WTC11 (cell line): ENCODE results near the gene GRK3.

Source experiments
- ATF1 ChIP-seq: sonication (generic); formaldehyde crosslinking; IDR thresholded peaks from 2 replicates; pipeline ENCODE4 v1.8.1; 2023; ENCODE audit warnings: mild to moderate bottlenecking, moderate library complexity, missing genetic modification reagents
- FOXJ3 ChIP-seq: sonication (generic); formaldehyde crosslinking; IDR thresholded peaks from 2 replicates; pipeline ENCODE4 v1.9.0; 2021; ENCODE audit warnings: missing genetic modification reagents, mild to moderate bottlenecking, borderline replicate concordance
- NR2C2 ChIP-seq: sonication (generic); formaldehyde crosslinking; IDR thresholded peaks from 2 replicates; pipeline ENCODE4 v1.8.0; 2022; ENCODE audit warnings: mild to moderate bottlenecking, missing genetic modification reagents
- SP1 ChIP-seq: sonication (generic); formaldehyde crosslinking; conservative IDR thresholded peaks from 2 replicates; pipeline ENCODE4 v1.8.1; 2022; ENCODE audit warnings: missing genetic modification reagents
- TF ChIP-seq, protein P1 (sequence below): fragments of 200-600 bp; IDR thresholded peaks from 2 replicates; pipeline ENCODE4 v1.8.0; 2022; ENCODE audit warnings: antibody characterized with exemption
- TF ChIP-seq, protein P2 (sequence below): sonication (generic); formaldehyde crosslinking; IDR thresholded peaks from 2 replicates; pipeline ENCODE4 v1.8.1; 2022; ENCODE audit warnings: missing genetic modification reagents, borderline replicate concordance
- TF ChIP-seq, protein P3 (sequence below): sonication (generic); formaldehyde crosslinking; IDR thresholded peaks from 2 replicates; pipeline ENCODE4 v1.8.1; 2023; ENCODE audit warnings: mild to moderate bottlenecking, missing genetic modification reagents
- TF ChIP-seq, protein P4 (sequence below): sonication (generic); formaldehyde crosslinking; IDR thresholded peaks from 2 replicates; pipeline ENCODE4 v1.8.1; 2023; ENCODE audit warnings: mild to moderate bottlenecking, missing genetic modification reagents, moderate library complexity
- TF ChIP-seq, protein P5 (sequence below): fragments of 250-450 bp; sonication (Bioruptor Pico); conservative IDR thresholded peaks from 2 replicates; pipeline ENCODE4 v1.9.0; 2021; ENCODE audit warnings: mild to moderate bottlenecking

DNA sequence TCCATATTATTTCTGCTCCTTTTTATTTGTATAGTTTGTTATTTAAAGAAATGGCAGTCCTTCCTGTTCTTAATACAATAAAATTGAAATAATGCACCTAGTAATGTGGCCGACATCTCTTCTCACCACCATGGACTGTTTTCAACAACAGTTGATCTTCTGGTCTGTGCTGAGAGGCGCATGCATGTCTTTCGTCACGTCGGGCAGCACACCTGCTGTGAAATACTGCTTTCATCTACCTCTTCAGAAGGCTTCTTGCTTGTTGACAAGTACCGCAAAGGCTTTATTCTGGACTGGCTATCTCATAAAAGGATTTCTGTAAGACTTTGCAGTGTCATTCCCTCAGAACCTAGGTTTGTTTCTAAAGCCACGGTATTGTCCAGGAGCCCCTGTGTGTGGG, 163.6 kb downstream of the GRK3 start:
- TF ChIP-seq, protein P1, sequence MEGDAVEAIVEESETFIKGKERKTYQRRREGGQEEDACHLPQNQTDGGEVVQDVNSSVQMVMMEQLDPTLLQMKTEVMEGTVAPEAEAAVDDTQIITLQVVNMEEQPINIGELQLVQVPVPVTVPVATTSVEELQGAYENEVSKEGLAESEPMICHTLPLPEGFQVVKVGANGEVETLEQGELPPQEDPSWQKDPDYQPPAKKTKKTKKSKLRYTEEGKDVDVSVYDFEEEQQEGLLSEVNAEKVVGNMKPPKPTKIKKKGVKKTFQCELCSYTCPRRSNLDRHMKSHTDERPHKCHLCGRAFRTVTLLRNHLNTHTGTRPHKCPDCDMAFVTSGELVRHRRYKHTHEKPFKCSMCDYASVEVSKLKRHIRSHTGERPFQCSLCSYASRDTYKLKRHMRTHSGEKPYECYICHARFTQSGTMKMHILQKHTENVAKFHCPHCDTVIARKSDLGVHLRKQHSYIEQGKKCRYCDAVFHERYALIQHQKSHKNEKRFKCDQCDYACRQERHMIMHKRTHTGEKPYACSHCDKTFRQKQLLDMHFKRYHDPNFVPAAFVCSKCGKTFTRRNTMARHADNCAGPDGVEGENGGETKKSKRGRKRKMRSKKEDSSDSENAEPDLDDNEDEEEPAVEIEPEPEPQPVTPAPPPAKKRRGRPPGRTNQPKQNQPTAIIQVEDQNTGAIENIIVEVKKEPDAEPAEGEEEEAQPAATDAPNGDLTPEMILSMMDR: no peak
- TF ChIP-seq, protein P2, sequence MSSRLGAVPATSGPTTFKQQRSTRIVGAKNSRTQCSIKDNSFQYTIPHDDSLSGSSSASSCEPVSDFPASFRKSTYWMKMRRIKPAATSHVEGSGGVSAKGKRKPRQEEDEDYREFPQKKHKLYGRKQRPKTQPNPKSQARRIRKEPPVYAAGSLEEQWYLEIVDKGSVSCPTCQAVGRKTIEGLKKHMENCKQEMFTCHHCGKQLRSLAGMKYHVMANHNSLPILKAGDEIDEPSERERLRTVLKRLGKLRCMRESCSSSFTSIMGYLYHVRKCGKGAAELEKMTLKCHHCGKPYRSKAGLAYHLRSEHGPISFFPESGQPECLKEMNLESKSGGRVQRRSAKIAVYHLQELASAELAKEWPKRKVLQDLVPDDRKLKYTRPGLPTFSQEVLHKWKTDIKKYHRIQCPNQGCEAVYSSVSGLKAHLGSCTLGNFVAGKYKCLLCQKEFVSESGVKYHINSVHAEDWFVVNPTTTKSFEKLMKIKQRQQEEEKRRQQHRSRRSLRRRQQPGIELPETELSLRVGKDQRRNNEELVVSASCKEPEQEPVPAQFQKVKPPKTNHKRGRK: no peak
- TF ChIP-seq, protein P3, sequence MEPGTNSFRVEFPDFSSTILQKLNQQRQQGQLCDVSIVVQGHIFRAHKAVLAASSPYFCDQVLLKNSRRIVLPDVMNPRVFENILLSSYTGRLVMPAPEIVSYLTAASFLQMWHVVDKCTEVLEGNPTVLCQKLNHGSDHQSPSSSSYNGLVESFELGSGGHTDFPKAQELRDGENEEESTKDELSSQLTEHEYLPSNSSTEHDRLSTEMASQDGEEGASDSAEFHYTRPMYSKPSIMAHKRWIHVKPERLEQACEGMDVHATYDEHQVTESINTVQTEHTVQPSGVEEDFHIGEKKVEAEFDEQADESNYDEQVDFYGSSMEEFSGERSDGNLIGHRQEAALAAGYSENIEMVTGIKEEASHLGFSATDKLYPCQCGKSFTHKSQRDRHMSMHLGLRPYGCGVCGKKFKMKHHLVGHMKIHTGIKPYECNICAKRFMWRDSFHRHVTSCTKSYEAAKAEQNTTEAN (CRISPR knock-in tag): no peak
- TF ChIP-seq ATF1 (CRISPR knock-in tag) (no peak), SP1 (CRISPR knock-in tag) (no peak), NR2C2 (no peak), FOXJ3 (no peak)
- TF ChIP-seq, protein P4, sequence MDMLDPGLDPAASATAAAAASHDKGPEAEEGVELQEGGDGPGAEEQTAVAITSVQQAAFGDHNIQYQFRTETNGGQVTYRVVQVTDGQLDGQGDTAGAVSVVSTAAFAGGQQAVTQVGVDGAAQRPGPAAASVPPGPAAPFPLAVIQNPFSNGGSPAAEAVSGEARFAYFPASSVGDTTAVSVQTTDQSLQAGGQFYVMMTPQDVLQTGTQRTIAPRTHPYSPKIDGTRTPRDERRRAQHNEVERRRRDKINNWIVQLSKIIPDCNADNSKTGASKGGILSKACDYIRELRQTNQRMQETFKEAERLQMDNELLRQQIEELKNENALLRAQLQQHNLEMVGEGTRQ (CRISPR knock-in tag): no peak
- TF ChIP-seq, protein P5, sequence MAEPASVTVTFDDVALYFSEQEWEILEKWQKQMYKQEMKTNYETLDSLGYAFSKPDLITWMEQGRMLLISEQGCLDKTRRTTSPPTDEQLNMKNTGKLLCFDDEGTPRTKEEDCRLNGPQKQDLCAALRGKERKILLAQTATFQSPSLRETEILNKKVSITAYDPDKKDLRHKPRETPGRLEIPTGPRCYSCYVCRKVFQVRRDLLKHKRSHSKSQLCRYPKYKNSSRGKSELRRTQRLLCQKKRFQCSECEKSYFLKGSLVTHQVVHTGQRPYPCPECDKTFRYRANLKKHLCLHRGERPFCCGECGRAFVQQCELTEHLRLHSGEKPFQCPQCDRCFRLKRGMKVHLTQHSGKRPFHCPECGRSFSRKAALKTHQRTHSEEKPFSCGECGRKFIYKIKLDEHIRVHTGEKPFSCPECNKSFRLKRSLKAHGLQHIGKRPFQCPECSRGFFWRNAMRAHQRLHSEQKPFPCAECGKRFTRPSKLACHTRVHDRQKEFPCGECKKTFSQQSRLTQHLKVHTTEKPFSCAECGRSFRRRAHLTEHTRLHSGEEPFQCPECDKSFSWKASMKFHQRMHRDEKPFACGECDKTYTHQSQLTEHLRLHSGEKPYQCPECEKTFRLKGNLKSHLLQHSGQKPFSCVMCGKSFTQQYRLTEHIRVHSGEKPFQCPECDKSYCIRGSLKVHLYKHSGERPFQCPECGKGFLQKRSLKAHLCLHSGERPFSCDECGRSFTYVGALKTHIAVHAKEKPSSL (CRISPR knock-in tag): no peak
